ENCODE data around the gene SH3GL2.

DNA sequence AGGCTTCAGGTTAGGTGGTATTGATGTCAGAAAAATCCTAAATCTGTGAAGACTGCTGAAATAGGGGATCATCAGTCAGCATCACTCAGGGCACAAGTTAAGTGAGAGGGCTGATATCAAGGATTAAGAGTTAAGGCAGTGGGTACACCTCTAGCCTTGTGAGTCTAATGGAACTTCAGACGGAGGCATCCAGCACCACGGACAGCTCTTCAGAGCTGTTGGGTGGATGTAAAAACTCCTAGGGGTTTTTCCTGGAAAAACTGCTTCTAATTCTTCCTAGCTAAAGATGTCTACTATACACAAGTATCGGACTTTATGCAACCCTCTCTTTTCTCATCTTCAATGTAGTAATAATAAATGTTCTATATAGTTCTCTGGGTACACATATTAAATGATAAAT lies 165.9 kb downstream of the SH3GL2 start:
- TF ChIP-seq POLR2A (IDR thresholded peaks at IDR 0.05) = no peak
- TF ChIP-seq, protein P1, sequence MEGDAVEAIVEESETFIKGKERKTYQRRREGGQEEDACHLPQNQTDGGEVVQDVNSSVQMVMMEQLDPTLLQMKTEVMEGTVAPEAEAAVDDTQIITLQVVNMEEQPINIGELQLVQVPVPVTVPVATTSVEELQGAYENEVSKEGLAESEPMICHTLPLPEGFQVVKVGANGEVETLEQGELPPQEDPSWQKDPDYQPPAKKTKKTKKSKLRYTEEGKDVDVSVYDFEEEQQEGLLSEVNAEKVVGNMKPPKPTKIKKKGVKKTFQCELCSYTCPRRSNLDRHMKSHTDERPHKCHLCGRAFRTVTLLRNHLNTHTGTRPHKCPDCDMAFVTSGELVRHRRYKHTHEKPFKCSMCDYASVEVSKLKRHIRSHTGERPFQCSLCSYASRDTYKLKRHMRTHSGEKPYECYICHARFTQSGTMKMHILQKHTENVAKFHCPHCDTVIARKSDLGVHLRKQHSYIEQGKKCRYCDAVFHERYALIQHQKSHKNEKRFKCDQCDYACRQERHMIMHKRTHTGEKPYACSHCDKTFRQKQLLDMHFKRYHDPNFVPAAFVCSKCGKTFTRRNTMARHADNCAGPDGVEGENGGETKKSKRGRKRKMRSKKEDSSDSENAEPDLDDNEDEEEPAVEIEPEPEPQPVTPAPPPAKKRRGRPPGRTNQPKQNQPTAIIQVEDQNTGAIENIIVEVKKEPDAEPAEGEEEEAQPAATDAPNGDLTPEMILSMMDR (IDR thresholded peaks at IDR 0.05) = no peak
